ENCODE data around the gene SHISA7. TPM values are rescaled to one million over a fixed set of nuclear protein-coding genes. Genes with fewer than 3 reads are reported as not detected.
"Not testable (repeated sequence)": the region's sequence is repeated elsewhere in the genome, so short reads cannot be mapped to it uniquely, and the experiment has no call there.

Gene SHISA7
- total RNA-seq, 6 experiments from 2014 or later = not detected

- DNase-seq = no peak
- no peak overlapping the region for H3K4me3 Mint-ChIP-seq
- no peak for TF ChIP-seq CTCF (IDR thresholded peaks at IDR 0.05)
- H3K4me1 Mint-ChIP-seq (ENCODE audit: low read depth) = peaks cover 9% of the 10 kb centered on the region
- peaks cover 15% of the 10 kb centered on the region for H3K27me3 Mint-ChIP-seq (ENCODE audit: insufficient read depth)
- no peaks in the 10 kb centered on the region for H3K36me3 Mint-ChIP-seq (ENCODE audit: low read depth)
- no peak overlapping the region for H3K27ac Mint-ChIP-seq
- no peaks in the 10 kb centered on the region for H3K9me3 Mint-ChIP-seq
Measured at GRCh38 chr19:55419103-55419502, 24.0 kb downstream of the SHISA7 start.

- Mint-ChIP-seq H3K36me3 (ENCODE audit: low read depth) (no peaks in the 10 kb centered on the region), H3K27me3 (ENCODE audit: insufficient read depth) (peaks cover 8% of the 10 kb centered on the region), H3K27ac (peak overlapping the region; percentile 53; the same call in 1 of the 2 replicates), H3K4me3 (no peak overlapping the region), H3K4me1 (ENCODE audit: low read depth) (peaks cover 9% of the 10 kb centered on the region), H3K9me3 (no peaks in the 10 kb centered on the region)
- peak; percentile 90 for DNase-seq
- peak; percentile 83 for TF ChIP-seq CTCF (IDR thresholded peaks at IDR 0.05)
Measured at GRCh38 chr19:55418185-55418584, 24.9 kb downstream of the SHISA7 start.

GRCh38 chr19:55410168-55410567 is 32.9 kb downstream of the SHISA7 start:
- Mint-ChIP-seq H3K27me3 (ENCODE audit: insufficient read depth) (peaks cover 21% of the 10 kb centered on the region), H3K4me1 (ENCODE audit: low read depth) (peaks cover 21% of the 10 kb centered on the region), H3K27ac (no peak overlapping the region), H3K4me3 (no peak overlapping the region), H3K36me3 (ENCODE audit: low read depth) (peaks cover 16% of the 10 kb centered on the region), H3K9me3 (peaks cover 4% of the 10 kb centered on the region; the same call in 1 of the 2 replicates)
- no peak for DNase-seq
- no peak for TF ChIP-seq CTCF (IDR thresholded peaks at IDR 0.05)

GRCh38 chr19:55409179-55409578 is 33.9 kb downstream of the SHISA7 start:
- H3K9me3 Mint-ChIP-seq, H3K4me3 Mint-ChIP-seq, DNase-seq: not testable (repeated sequence)
- peaks cover 16% of the 10 kb centered on the region for H3K36me3 Mint-ChIP-seq (ENCODE audit: low read depth)
- peak overlapping the region; percentile 98 for H3K27ac Mint-ChIP-seq
- peaks cover 21% of the 10 kb centered on the region for H3K4me1 Mint-ChIP-seq (ENCODE audit: low read depth)
- H3K27me3 Mint-ChIP-seq (ENCODE audit: insufficient read depth) = peaks cover 18% of the 10 kb centered on the region

GRCh38 chr19:55408533-55408872 is 34.6 kb downstream of the SHISA7 start:
- H3K4me3 Mint-ChIP-seq = peak overlapping the region; percentile 83
- H3K27ac Mint-ChIP-seq = peak overlapping the region; percentile 98
- DNase-seq = no peak
- H3K9me3 Mint-ChIP-seq = peaks cover 4% of the 10 kb centered on the region; the same call in 1 of the 2 replicates
- TF ChIP-seq CTCF (IDR thresholded peaks at IDR 0.05) = no peak
- H3K4me1 Mint-ChIP-seq (ENCODE audit: low read depth) = peaks cover 25% of the 10 kb centered on the region
- peaks cover 18% of the 10 kb centered on the region for H3K27me3 Mint-ChIP-seq (ENCODE audit: insufficient read depth)
- peaks cover 21% of the 10 kb centered on the region for H3K36me3 Mint-ChIP-seq (ENCODE audit: low read depth)

- peaks cover 27% of the 10 kb centered on the region for H3K36me3 Mint-ChIP-seq (ENCODE audit: low read depth)
- H3K4me1 Mint-ChIP-seq (ENCODE audit: low read depth) = peaks cover 30% of the 10 kb centered on the region
- peak overlapping the region; percentile 98 for H3K27ac Mint-ChIP-seq
- H3K27me3 Mint-ChIP-seq (ENCODE audit: insufficient read depth) = peaks cover 18% of the 10 kb centered on the region
- peak overlapping the region; percentile 91 for H3K4me3 Mint-ChIP-seq
- no peak for TF ChIP-seq CTCF (IDR thresholded peaks at IDR 0.05)
- peak; percentile 98 for DNase-seq
- peaks cover 4% of the 10 kb centered on the region; the same call in 1 of the 2 replicates for H3K9me3 Mint-ChIP-seq
Measured at GRCh38 chr19:55407800-55408532, 35.1 kb downstream of the SHISA7 start.

- Mint-ChIP-seq H3K27me3 (ENCODE audit: insufficient read depth) (peaks cover 18% of the 10 kb centered on the region), H3K36me3 (ENCODE audit: low read depth) (peaks cover 31% of the 10 kb centered on the region), H3K4me3 (peak within 1 kb of the TSS; percentile 91), H3K4me1 (ENCODE audit: low read depth) (peaks cover 33% of the 10 kb centered on the region), H3K27ac (peak within 1 kb of the TSS; percentile 98)
- H3K9me3 Mint-ChIP-seq, DNase-seq: not testable (repeated sequence)
Measured at GRCh38 chr19:55407550-55407799, 35.6 kb downstream of the SHISA7 start, which contains the start of gene UBE2S. Gene UBE2S (minus strand): TSS chr19:55407788. CDS start chr19:55407589, 199 bp downstream.

Measured in HFFc6 (cell line).